K562 (cell line): Measurements from ENCODE around the gene SRC. TPM values are rescaled to one million over a fixed set of nuclear protein-coding genes. Genes with fewer than 3 reads are reported as not detected.

Experiments
- RBM22 ChIP-seq: fragments of 200-400 bp; formaldehyde crosslinking; IDR thresholded peaks from 2 replicates; pipeline ENCODE4 v1.6.1; 2018; ENCODE audit warnings: low read length, low read depth; ENCODE audit not compliant: poor library complexity, severe bottlenecking
- ZNF407 ChIP-seq: fragments of 450-650 bp; IDR thresholded peaks from 2 replicates; pipeline ENCODE4 v1.6.1; 2016; ENCODE audit warnings: low read depth
- polyA plus RNA-seq, 8 experiments: library from polyadenylated mRNA; depleted of rRNA in 4 of 8; stranded (reverse) in 5 of 8; unstranded in 3 of 8; fragments of >200 nt; fragmentation: Nextera tagmentation in 2 of 8; fragmentation: Illumina TruSeq in 1 of 8; extraction: Ambion mirVana in 2 of 8; extraction: Trizol in 1 of 8; gene quantifications; 2 replicates each; pipeline versions ENCODE4 v1.2.1 to v1.2.3, GENCODE V29; 2011 to 2014; ENCODE audit warnings: inconsistent platforms in 1 of 8, missing spikeins in 1 of 8
- total RNA-seq, 7 experiments: library from RNA; depleted of rRNA in 6 of 7; stranded (reverse); fragments of >200 nt in 6 of 7; fragmentation: Illumina TruSeq in 2 of 7; extraction: Trizol in 2 of 7; gene quantifications; 2 replicates each; pipeline versions ENCODE4 v1.2.1 to v1.2.3, GENCODE V29; 2011 to 2021; ENCODE audit warnings: low replicate concordance in 1 of 7

The SRC gene
- total and polyA plus RNA-seq, 9 of the 15 experiments (the other 6 are each of a cell fraction or from before 2014, with no cell fraction given) = 0.06 to 8.5 (median 3.1) TPM

GRCh38 chr20:37382482-37383120, 36.7 kb downstream of the SRC start (continued):
- TF ChIP-seq ZNF407 (no peak), RBM22 (no peak)
- TF ChIP-seq, all 486 proteins: peak for 11
